RPMI7951 (cell line): ENCODE data around the gene BLID. TPM values are rescaled to one million over a fixed set of nuclear protein-coding genes. Genes with fewer than 3 reads are reported as not detected.

Experiments
- DNase-seq: peaks from one replicate; pipeline ENCODE4 v3.0.0-alpha.2; 2012; ENCODE audit warnings: low read depth
- total RNA-seq: library from RNA; depleted of rRNA; stranded (reverse); fragments of >200 nt; shearing (Covaris generic); gene quantifications from 2 replicates; pipeline ENCODE4 v1.2.3, GENCODE V29; 2014; rRNA removed

BLID gene
- 1.9 and 3.4 TPM in 2 replicates for total RNA-seq

- peak; percentile 51 for DNase-seq
These were observed at the start of gene BLID for GRCh38 chr11:122115524-122116379. TSS of gene BLID (minus strand) at chr11:122116215. CDS start at chr11:122115922, 293 bp downstream.

- peak; percentile 71 for DNase-seq
These were observed 47.2 kb upstream of the BLID start for GRCh38 chr11:122163053-122163819.

- no peak for DNase-seq
These were observed 46.1 kb upstream of the BLID start for GRCh38 chr11:122162095-122162494.

- DNase-seq: peak; percentile 37
These were observed 45.0 kb upstream of the BLID start for GRCh38 chr11:122160841-122161590.

- DNase-seq: no peak
These were observed 43.8 kb upstream of the BLID start for GRCh38 chr11:122159861-122160260.

- DNase-seq: peak; percentile 93
These were observed 43.2 kb upstream of the BLID start for GRCh38 chr11:122159173-122159721.

- peak; percentile 25 for DNase-seq
These were observed 42.2 kb upstream of the BLID start for GRCh38 chr11:122158171-122158570.

GRCh38 chr11:122157653-122158161, 41.7 kb upstream of the BLID start:
- peak; percentile 33 for DNase-seq

- peak; percentile 93 for DNase-seq
These were observed 40.9 kb upstream of the BLID start for GRCh38 chr11:122156940-122157382.

- DNase-seq: no peak
These were observed 39.9 kb upstream of the BLID start for GRCh38 chr11:122155765-122156527.

GRCh38 chr11:122154994-122155393, 39.0 kb upstream of the BLID start:
- DNase-seq: no peak

- DNase-seq: no peak
These were observed 38.2 kb upstream of the BLID start for GRCh38 chr11:122154227-122154626.

- no peak for DNase-seq
These were observed 37.7 kb upstream of the BLID start for GRCh38 chr11:122153746-122154145.

GRCh38 chr11:122150216-122151124, 34.5 kb upstream of the BLID start:
- DNase-seq: peak; percentile 57

GRCh38 chr11:122149202-122149601, 33.2 kb upstream of the BLID start:
- no peak for DNase-seq

GRCh38 chr11:122146475-122146874, 30.5 kb upstream of the BLID start:
- DNase-seq: peak; percentile 87

- DNase-seq: peak; percentile 34
These were observed 29.8 kb upstream of the BLID start for GRCh38 chr11:122145715-122146274.

GRCh38 chr11:122144752-122145151, 28.7 kb upstream of the BLID start:
- DNase-seq: no peak

- peak; percentile 62 for DNase-seq
These were observed 25.7 kb upstream of the BLID start for GRCh38 chr11:122141725-122142124.
